ENCODE results near the gene GDI2. TPM values are rescaled to one million over a fixed set of nuclear protein-coding genes. Genes with fewer than 3 reads are reported as not detected.
"Not testable (repeated sequence)": the region's sequence is repeated elsewhere in the genome, so short reads cannot be mapped to it uniquely, and the experiment has no call there.

The GDI2 gene
- total and polyA plus RNA-seq, 2 of the 13 experiments (the other 11 are each of a cell fraction or from before 2014, with no cell fraction given): 153 to 477 TPM

DNA sequence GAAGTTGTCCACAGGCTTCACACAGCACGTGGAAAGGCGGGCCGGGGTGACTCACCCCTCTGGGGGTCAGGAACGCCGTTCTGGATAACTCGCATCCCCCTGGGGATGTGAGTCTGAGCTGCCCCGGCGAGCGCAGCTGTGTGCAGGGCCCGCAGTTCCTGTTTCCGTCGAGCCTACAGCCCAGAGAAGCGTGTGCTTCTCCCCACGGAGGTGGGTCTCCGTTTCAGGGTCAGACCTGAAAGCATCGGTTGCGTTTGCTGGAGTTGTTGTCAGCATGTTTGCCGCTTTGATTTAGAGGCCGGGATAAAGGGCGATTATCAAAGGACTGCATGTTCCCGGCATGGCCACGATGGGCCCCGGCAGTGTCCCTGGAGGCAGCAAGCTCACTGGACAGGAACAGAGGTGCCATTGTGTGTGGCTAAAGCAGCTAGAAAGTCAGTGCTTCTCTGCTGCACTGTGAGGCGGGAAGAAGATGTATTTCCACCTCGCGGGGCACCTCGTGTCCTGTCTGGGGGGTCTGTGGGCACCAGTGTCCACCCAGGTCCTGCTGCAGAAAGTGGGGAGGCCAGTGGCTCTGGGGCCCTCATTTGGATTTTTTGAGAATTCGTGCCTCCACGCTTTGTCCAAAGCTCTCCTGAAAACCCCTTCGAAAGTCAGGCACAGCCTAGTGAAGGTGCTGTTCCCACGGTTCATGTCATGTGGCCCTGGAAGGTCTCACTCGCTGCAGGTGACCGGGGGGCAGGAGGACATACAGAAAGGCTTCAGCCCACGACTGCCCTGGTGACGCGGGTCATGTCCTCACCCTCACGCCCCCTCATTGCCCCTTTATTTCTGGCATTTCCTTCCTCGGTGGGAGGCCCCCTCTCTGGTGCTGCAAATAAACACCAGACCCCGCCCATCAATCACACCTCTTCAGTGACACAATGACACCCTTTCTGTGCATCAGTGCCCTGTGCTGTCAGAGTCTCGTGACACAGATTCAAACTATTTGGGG, 27.4 kb upstream of the GDI2 start (continued):
- TF ChIP-seq LCORL (IDR thresholded peaks at IDR 0.05) (no peak), LCORL (CRISPR knock-in tag; IDR thresholded peaks at IDR 0.05) (peak; percentile 29; the same call in 1 of the 2 replicates), GLI4 (CRISPR knock-in tag; IDR thresholded peaks at IDR 0.05; ENCODE audit: borderline replicate concordance) (no peak), SOX13 (IDR thresholded peaks at IDR 0.05) (no peak), SOX13 (CRISPR knock-in tag; conservative IDR thresholded peaks at IDR 0.05 in 1 of 2, IDR thresholded peaks at IDR 0.05 in 1 of 2) (peak in 1 of 2 experiments; percentile 65; a peak in 1 of 4 replicates), ZNF614 (CRISPR knock-in tag; IDR thresholded peaks at IDR 0.05; ENCODE audit: borderline replicate concordance) (0 out of 2 replicates have a peak, but pooled peaks have one; percentile 46), FOXA3 (CRISPR knock-in tag; IDR thresholded peaks at IDR 0.05) (no peak)

DNA sequence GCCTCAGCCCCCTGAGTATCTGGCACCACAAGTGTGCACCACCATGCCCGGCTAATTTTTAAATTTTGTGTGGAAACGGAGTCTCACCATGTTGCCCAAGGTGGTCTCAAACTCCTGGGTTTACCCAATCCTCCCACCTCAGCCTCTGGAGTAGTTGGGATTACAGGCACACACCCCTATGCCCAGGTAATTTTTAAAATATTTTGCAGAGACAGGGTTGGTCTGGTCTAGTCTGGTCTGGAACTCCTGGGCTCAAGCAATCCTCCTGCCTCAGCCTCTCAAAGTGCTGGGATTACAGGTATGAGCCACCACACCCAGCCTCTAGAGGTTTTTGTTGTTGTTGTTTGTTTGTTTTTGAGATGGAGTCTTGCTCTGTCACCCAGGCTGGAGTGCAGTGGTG, 22.9 kb upstream of the GDI2 start:
- peak overlapping the region; percentile 66 for H3K4me2 ChIP-seq (ENCODE audit: low read depth, low read length)
- BruUV-seq (replicated peaks); DNase-seq (ENCODE audit: low spot score); H4K20me1 ChIP-seq (ENCODE audit: insufficient read depth, low read length); in situ Hi-C loops (cut with HindIII; ENCODE audit: extremely low pct_ligation_motif_present, low pct_unique_long_range_greater_than_20kb); POLR2A ChIA-PET; H2AFZ ChIP-seq (ENCODE audit: low read length); intact Hi-C loops (cut with micrococcal nuclease; ENCODE audit: unreplicated experiment); FAIRE-seq; H3K79me2 ChIP-seq (ENCODE audit: insufficient read depth, low read length); H3K36me3 ChIP-seq (replicated peaks in 1 of 2; ENCODE audit: control insufficient read depth in 1 of 2, insufficient read depth in 2 of 2, low read length in 2 of 2); H3K4me3 ChIP-seq (replicated peaks in 1 of 3; ENCODE audit: insufficient read depth in 1 of 3, low read depth in 2 of 3, low read length in 3 of 3); H3K27ac ChIP-seq (ENCODE audit: extremely low read length, insufficient read depth, low read length); ATAC-seq; H3K27me3 ChIP-seq (ENCODE audit: control insufficient read depth in 1 of 2, insufficient read depth in 2 of 2, low read length in 2 of 2); CTCF ChIA-PET (ENCODE audit: low intra/inter-chr PET ratio, low total read pairs); H3K9ac ChIP-seq (ENCODE audit: insufficient read depth, low read depth, low read length); H3K9me3 ChIP-seq (ENCODE audit: low read length): not testable (repeated sequence)
- 81% methylated on average over 2 of the region's 2 CpGs for WGBS (ENCODE audit: low lambda C conversion rate)
- H3K4me1 ChIP-seq (ENCODE audit: insufficient read depth, low read length): peaks cover 70% of the 10 kb centered on the region
